Thymus (tissue), 11 donors: ENCODE measurements around the gene RAG1. TPM values are rescaled to one million over a fixed set of nuclear protein-coding genes. Genes with fewer than 3 reads are reported as not detected.

Experiments
- DNase-seq, 9 donors: peaks; one replicate each; pipeline ENCODE4 v3.0.0-alpha.2; 2013; ENCODE audit warnings: low spot score in 9 of 9, low read depth in 6 of 9, missing footprints in 1 of 9
- H3K27ac ChIP-seq, 2 donors: one replicate each; pipeline ENCODE4 v1.5.1; 2013; ENCODE audit warnings: control low read depth in 1 of 2, low read depth in 1 of 2, low read length in 1 of 2, mild to moderate bottlenecking in 1 of 2, moderate library complexity in 1 of 2
- H3K27me3 ChIP-seq, 2 donors: one replicate each; pipeline ENCODE4 v1.5.1; 2013; ENCODE audit warnings: low read length in 1 of 2; ENCODE audit not compliant: control insufficient read depth in 2 of 2, insufficient read depth in 1 of 2
- H3K36me3 ChIP-seq, 2 donors: one replicate each; pipeline ENCODE4 v1.5.1; 2013; ENCODE audit warnings: low read length in 1 of 2, mild to moderate bottlenecking in 1 of 2, moderate library complexity in 1 of 2; ENCODE audit not compliant: control insufficient read depth in 2 of 2, insufficient read depth in 2 of 2
- H3K4me1 ChIP-seq, 2 donors: one replicate each; pipeline ENCODE4 v1.5.1; 2013; ENCODE audit warnings: low read length in 2 of 2; ENCODE audit not compliant: control insufficient read depth in 2 of 2, insufficient read depth in 2 of 2
- H3K4me3 ChIP-seq, 2 donors: one replicate each; pipeline ENCODE4 v1.5.1; 2013; ENCODE audit warnings: low read length in 2 of 2, control low read depth in 1 of 2, mild to moderate bottlenecking in 1 of 2
- H3K9me3 ChIP-seq, 2 donors: one replicate each; pipeline ENCODE4 v1.5.1; 2013; ENCODE audit warnings: low read length in 1 of 2, mild to moderate bottlenecking in 1 of 2; ENCODE audit not compliant: control insufficient read depth in 2 of 2, insufficient read depth in 1 of 2
- WGBS: extraction: QIAGEN DNeasy Blood & Tissue Kit; methylation state at CpG from one replicate; pipeline ENCODE4 v1.1.7; 2013; 5-methylcytosine and 5-hydroxymethylcytosine counted together
- polyA plus RNA-seq: library from polyadenylated mRNA; stranded (reverse); fragments of 200-250 nt; gene quantifications from one replicate; pipeline ENCODE4 v1.2.3, GENCODE V29; 2013
- total RNA-seq: library from RNA; stranded (reverse); fragments of 120-200 nt; gene quantifications from one replicate; pipeline ENCODE4 v1.2.4, GENCODE V29; 2013
- donor health status: healthy.

The RAG1 gene
- total and polyA plus RNA-seq, 2 donors: 24.6 to 1,091 TPM

DNA sequence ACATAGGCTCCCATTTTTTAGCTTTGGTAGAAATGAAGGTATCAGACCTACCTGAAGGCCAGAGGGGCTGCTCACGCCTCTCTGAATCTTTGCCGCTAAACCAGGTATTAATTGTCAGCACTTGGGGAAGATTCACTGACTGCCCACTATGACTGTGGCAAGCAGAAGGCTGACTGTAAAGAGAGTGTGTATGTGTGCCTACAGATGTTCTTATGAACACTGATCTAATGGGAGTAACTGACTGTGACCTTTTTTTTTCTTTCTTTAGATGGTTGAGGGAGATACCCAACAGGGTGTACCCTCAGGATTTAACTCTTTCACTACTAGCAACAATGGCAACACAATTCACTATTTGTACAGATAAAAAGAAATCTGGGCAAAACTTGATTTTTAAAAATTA, 30.2 kb downstream of the RAG1 start, which contains the start of gene RAG2:
RAG2 (minus strand) TSS at position 186 of the 400 bp plus-strand sequence. CDS start 4,068 bp downstream, outside the sequence.
- DNase-seq: peak in 6 of 9 donors; percentile 65 to 92 (median 83)
- Histone ChIP-seq H3K4me1 (peaks cover 6 to 24% of the 10 kb centered on the region in 2 donors), H3K4me3 (peak within 1 kb of the TSS; percentile 75 to 94), H3K9me3 (no peaks in the 10 kb centered on the region), H3K36me3 (peaks cover 10 to 20% of the 10 kb centered on the region in 2 donors), H3K27me3 (no peaks in the 10 kb centered on the region), H3K27ac (peak within 1 kb of the TSS; percentile 89 to 98)
- WGBS: 5% methylated on average over 2 of the region's 2 CpGs

DNA sequence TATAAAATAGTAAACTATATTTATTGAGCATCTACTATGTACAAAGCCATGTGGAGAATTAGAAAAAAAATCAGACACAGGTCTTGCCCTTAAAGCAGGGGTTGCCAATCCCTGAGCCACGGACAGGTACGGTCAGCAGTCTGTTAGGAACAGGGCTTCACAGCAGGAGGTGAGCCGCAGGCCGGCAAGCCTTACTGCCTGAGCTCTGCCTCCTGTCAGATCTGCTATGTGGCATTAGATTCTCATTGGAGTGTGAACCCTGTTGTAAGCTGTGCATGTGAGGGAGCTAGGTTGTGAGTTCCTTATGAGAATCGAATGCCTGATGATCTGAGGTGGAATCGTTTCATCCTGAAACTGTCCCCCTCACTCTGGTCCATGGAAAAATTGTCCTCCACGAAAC, 32.4 kb downstream of the RAG1 start:
- WGBS: 86% methylated on average over 7 of the region's 7 CpGs
- Histone ChIP-seq H3K27me3 (no peaks in the 10 kb centered on the region), H3K4me3 (peak overlapping the region; percentile 28 to 33), H3K9me3 (no peaks in the 10 kb centered on the region), H3K27ac (peak overlapping the region in 1 of 2 donors; percentile 90), H3K36me3 (no peaks in the 10 kb centered on the region), H3K4me1 (peaks cover 17 to 26% of the 10 kb centered on the region in 2 donors)
- peak in 1 of 9 donors; percentile 64 for DNase-seq

DNA sequence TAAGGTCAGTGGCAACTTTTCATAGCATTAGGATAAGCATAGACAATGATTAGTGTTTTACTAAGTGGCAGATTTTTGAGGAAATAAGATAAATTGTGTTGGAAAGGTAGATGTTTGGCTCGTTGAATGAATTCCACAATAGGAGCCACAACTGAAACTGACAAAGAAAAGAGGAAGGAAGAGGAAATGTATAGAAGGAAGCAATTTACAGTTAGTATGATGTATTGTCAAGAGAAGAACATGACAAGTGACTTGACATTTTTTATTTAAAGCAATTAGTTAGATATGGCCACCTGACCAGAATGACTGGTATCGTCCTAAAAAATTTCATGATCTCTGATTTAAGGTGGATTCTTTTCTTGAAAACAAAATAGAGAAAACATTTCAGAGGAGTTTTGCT, 33.3 kb downstream of the RAG1 start:
- Histone ChIP-seq H3K4me3 (peak overlapping the region; percentile 17 to 33), H3K27me3 (no peaks in the 10 kb centered on the region), H3K27ac (peak overlapping the region in 1 of 2 donors; percentile 90), H3K4me1 (peaks cover 19 to 33% of the 10 kb centered on the region in 2 donors), H3K9me3 (no peaks in the 10 kb centered on the region), H3K36me3 (no peaks in the 10 kb centered on the region)
- peak in 1 of 9 donors; percentile 60 for DNase-seq
- 14% methylated on average over 2 of the region's 2 CpGs for WGBS

DNA sequence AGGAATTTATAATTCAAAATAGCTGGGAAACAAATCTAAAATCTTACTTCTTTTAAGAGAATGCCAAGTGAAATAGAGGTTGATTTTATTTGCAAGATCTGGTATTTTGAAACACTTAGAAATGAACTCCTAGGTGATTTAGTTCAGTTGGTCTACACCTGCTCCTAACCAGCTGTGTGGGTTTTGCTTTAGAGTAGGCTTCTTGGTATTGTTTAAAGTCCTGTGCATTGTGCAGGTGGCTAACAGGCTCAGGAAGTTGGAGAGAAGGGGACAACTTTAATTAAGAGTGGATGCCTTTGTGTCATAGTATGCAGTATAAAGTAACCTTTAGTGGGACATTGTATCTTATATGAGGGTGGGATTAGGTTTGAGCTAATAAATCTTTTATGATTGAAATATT, 34.3 kb downstream of the RAG1 start:
- Histone ChIP-seq H3K36me3 (no peaks in the 10 kb centered on the region), H3K27me3 (no peaks in the 10 kb centered on the region), H3K9me3 (no peaks in the 10 kb centered on the region), H3K27ac (peak overlapping the region in 1 of 2 donors; percentile 90), H3K4me1 (peaks cover 19 to 35% of the 10 kb centered on the region in 2 donors), H3K4me3 (peak overlapping the region; percentile 17 to 25)
- DNase-seq: peak in 3 of 9 donors; percentile 70 to 89 (median 74)

DNA sequence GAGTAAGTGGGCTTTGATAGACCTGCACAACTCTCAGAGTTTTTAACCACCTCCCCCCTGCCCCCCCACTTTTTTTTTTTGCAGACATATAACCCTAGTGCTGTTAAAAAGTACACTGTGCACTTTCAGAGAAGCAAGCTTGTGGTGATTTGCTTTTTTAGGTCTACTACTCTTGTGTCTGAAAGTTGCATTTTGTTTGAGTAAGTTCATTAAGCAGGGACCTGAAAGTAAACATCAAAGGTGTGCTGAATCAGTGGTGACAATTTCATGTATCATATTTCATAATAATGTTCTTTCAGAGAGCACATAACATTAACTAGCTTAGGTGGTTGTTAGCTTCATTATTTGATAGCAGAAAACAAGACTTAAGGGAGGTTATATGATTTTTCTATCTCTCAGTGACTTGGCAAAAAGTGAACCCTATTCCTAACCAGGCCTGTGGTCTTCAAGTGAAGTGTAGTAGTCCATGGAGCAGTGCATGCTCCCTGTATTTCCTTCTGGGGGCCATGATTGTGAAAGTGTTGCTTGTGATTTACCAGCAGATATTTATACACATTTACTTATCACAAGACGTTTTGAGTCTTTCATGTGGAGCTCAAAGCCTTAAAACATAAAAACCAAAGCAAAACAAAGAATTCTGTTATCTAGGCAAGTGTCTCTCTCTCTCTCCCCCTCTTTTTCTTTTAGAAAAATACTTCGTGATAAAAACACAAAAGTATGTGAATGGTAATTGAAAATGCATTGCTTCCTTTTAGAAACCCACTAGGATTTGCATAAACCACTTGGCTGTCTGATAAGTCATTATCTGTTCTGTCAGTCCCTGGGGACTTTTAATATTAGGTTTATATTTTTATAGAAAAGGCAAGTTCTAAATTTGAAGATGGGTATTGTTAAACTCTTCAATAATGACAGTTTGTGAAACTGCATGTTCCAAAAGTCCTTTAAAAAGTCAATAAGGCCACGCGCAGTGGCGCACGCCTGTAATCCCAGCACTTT, 37.7 kb downstream of the RAG1 start:
- peak in 1 of 9 donors; percentile 51 for DNase-seq
- Histone ChIP-seq H3K4me3 (no peak overlapping the region), H3K36me3 (no peaks in the 10 kb centered on the region), H3K4me1 (peaks cover 31 to 34% of the 10 kb centered on the region in 2 donors), H3K9me3 (no peaks in the 10 kb centered on the region), H3K27ac (peak overlapping the region in 1 of 2 donors; percentile 71), H3K27me3 (no peaks in the 10 kb centered on the region)
- 66% methylated on average over 6 of the region's 6 CpGs for WGBS

DNA sequence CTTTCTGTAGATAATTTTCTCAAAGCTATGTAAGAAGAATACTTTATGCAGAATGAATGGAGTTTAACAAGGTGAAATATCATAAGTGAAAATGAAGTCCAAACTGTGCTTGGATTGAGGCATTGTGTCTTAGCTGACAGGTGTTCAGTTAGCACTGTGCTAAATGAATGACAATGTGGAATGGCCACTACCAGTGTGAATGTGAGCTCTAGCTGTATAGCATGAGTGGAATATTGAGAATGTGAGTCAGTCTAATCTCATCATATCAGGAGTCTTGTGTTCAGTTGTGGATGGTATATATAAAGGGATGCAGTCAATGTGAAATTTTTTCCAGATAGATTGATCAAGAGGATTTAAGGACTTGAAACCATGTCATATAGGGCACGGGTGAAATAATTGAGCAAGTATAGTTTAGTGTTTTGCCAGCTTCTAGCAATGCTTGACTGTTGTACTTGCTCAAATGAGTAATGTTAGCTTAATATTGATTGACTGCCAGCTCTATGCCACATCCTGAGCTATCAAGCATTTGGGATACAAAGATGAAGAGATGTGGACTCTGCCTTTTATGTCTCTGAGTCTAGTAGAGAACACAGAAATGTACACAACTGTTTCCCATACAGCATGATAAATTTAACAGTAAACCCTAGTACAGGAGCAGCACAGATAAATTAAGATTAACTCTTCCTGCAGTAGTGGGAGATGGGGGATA, 40.8 kb downstream of the RAG1 start:
- DNase-seq: no peak
- WGBS: 96% methylated on average over 1 of the region's 1 CpG
- no peak overlapping the region for H3K4me3 ChIP-seq
- H3K4me1 ChIP-seq: peaks cover 28% of the 10 kb centered on the region in 2 donors
- peak overlapping the region in 1 of 2 donors; percentile 0 for H3K27ac ChIP-seq
- H3K36me3 ChIP-seq: no peaks in the 10 kb centered on the region
- H3K27me3 ChIP-seq: no peaks in the 10 kb centered on the region
- H3K9me3 ChIP-seq: no peaks in the 10 kb centered on the region

DNA sequence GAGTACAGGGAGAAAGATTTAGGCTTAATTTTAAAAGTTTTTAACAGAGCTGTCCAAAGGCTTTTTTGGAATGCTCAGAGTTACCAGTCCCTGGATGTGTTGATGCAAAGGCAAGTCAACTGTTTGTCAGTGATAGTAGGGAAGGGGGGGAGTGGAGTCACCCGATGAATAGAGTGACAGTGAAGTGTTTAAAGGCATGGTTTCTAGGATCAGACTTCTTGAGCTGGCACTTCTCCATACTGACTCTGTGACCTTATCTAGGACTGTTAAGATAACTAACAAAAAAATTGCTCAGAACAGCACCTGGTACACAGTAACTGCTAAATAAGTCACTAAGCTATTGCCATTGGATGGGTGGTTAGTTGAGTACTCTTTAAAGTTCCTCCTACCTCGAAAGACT, 41.6 kb downstream of the RAG1 start:
- Histone ChIP-seq H3K9me3 (no peaks in the 10 kb centered on the region), H3K27me3 (no peaks in the 10 kb centered on the region), H3K4me3 (no peak overlapping the region), H3K36me3 (no peaks in the 10 kb centered on the region), H3K27ac (no peak overlapping the region), H3K4me1 (peaks cover 24 to 27% of the 10 kb centered on the region in 2 donors)
- DNase-seq: no peak
- 79% methylated on average over 2 of the region's 2 CpGs for WGBS

DNA sequence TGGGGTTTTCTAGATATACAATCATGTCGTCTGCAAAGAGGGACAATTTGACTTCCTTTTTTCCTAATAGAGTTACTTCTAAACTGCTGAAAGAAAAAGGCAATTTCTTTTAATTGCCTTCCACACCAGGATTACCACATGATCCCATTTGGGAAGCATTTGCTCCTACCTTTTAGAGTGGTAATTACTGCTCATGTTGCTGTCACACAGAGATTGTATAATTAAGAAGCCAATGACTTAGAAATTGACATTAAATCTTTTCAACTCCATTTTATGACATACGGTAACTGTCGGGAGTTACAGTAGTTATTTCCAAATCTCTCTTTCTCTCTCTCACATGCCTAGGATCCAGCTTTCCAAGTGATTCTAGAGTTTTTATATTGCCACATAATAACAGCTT, 48.0 kb downstream of the RAG1 start:
- H3K27ac ChIP-seq: no peak overlapping the region
- H3K9me3 ChIP-seq: no peaks in the 10 kb centered on the region
- no peak for DNase-seq
- H3K27me3 ChIP-seq: no peaks in the 10 kb centered on the region
- H3K4me3 ChIP-seq: no peak overlapping the region
- WGBS: 86% methylated on average over 3 of the region's 3 CpGs
- no peaks in the 10 kb centered on the region for H3K36me3 ChIP-seq
- H3K4me1 ChIP-seq: peaks cover 13 to 15% of the 10 kb centered on the region in 2 donors
